CD14-positive monocyte (primary cell): ENCODE measurements around the gene ADAM23. TPM values are rescaled to one million over a fixed set of nuclear protein-coding genes. Genes with fewer than 3 reads are reported as not detected.

Experiments used
- DNase-seq, 3 donors: peaks; one replicate each; pipeline ENCODE4 v3.0.0-alpha.2; 2011 to 2022
- H2AFZ ChIP-seq: 2 replicates; pipeline ENCODE4 v1.6.0; 2012; ENCODE audit warnings: mild to moderate bottlenecking, low read depth, low read length, inconsistent platforms; ENCODE audit not compliant: insufficient read depth, poor library complexity, severe bottlenecking
- H3K27ac ChIP-seq, 2 donors: 1 replicate in 1 of 2; 2 replicates in 1 of 2; pipeline ENCODE4 v1.5.1; 2012 to 2013; ENCODE audit warnings: low read length in 2 of 2, control low read depth in 1 of 2, inconsistent platforms in 1 of 2, low read depth in 1 of 2, mild to moderate bottlenecking in 1 of 2
- H3K27me3 ChIP-seq, 2 donors: one replicate each; pipeline versions ENCODE4 v1.6.0 to v1.6.1; 2011 to 2013; ENCODE audit warnings: low read length in 2 of 2; ENCODE audit not compliant: control insufficient read depth in 2 of 2, insufficient read depth in 2 of 2
- H3K36me3 ChIP-seq, 2 donors: replicated peaks in 1 of 2; 1 replicate in 1 of 2; 2 replicates in 1 of 2; pipeline versions ENCODE4 v1.5.1 to v1.6.1; 2012 to 2013; ENCODE audit warnings: low read length in 2 of 2, control low read depth in 1 of 2, inconsistent platforms in 1 of 2, mild to moderate bottlenecking in 1 of 2; ENCODE audit not compliant: insufficient read depth in 2 of 2, control insufficient read depth in 1 of 2
- H3K4me1 ChIP-seq, 2 donors: 1 replicate in 1 of 2; 2 replicates in 1 of 2; pipeline versions ENCODE4 v1.5.1 to v1.6.1; 2012 to 2013; ENCODE audit warnings: low read length in 2 of 2, control low read depth in 1 of 2, inconsistent platforms in 1 of 2, mild to moderate bottlenecking in 1 of 2, moderate library complexity in 1 of 2; ENCODE audit not compliant: insufficient read depth in 2 of 2, control insufficient read depth in 1 of 2
- H3K4me2 ChIP-seq: replicated peaks from 2 replicates; pipeline ENCODE3; 2012; ENCODE audit warnings: low read length, moderate library complexity, mild to moderate bottlenecking; ENCODE audit not compliant: poor library complexity, severe bottlenecking; ENCODE audit errors: extremely low read depth
- H3K4me3 ChIP-seq, 3 experiments: fragments of 200-600 bp in 1 of 3; sonication (generic) in 1 of 3; replicated peaks in 1 of 3; 1 replicate in 2 of 3; 2 replicates in 1 of 3; pipeline ENCODE4 v1.5.1; 2011 to 2013; ENCODE audit warnings: low read length in 3 of 3, mild to moderate bottlenecking in 3 of 3, control low read depth in 2 of 3, low read depth in 2 of 3, inconsistent platforms in 1 of 3, moderate library complexity in 1 of 3
- H3K79me2 ChIP-seq: 2 replicates; pipeline ENCODE4 v1.6.0; 2012; ENCODE audit warnings: mild to moderate bottlenecking, control low read depth, inconsistent platforms, low read length, moderate library complexity; ENCODE audit not compliant: insufficient read depth
- H3K9ac ChIP-seq: 2 replicates; pipeline ENCODE4 v1.6.0; 2017; ENCODE audit warnings: low read length, mild to moderate bottlenecking; ENCODE audit not compliant: insufficient read depth, poor library complexity, severe bottlenecking
- H3K9me3 ChIP-seq, 2 donors: replicated peaks in 1 of 2; 1 replicate in 1 of 2; 2 replicates in 1 of 2; pipeline versions ENCODE4 v1.5.1 to v1.6.1; 2012 to 2013; ENCODE audit warnings: low read length in 2 of 2, control low read depth in 1 of 2; ENCODE audit not compliant: control insufficient read depth in 1 of 2, insufficient read depth in 1 of 2
- H4K20me1 ChIP-seq: 2 replicates; pipeline ENCODE4 v1.6.0; 2012; ENCODE audit warnings: mild to moderate bottlenecking, low read length, control low read depth, moderate library complexity; ENCODE audit not compliant: insufficient read depth
- H3K27ac Mint-ChIP-seq, 7 donors: one replicate each; pipeline ENCODE4 v1.8.0; 2020; ENCODE audit warnings: mild to moderate bottlenecking in 7 of 7, mixed read lengths in 7 of 7, moderate library complexity in 6 of 7, inconsistent platforms in 2 of 7
- H3K27me3 Mint-ChIP-seq, 3 donors: one replicate each; pipeline ENCODE4 v1.8.0; 2021 to 2022; ENCODE audit warnings: low read depth in 3 of 3, mild to moderate bottlenecking in 3 of 3, mixed read lengths in 3 of 3, moderate library complexity in 3 of 3, inconsistent platforms in 1 of 3
- H3K36me3 Mint-ChIP-seq, 2 donors: one replicate each; pipeline ENCODE4 v1.8.0; 2020; ENCODE audit warnings: mixed read lengths in 2 of 2, inconsistent platforms in 1 of 2, mild to moderate bottlenecking in 1 of 2
- H3K4me1 Mint-ChIP-seq: one replicate; pipeline ENCODE4 v1.8.0; 2020; ENCODE audit warnings: mild to moderate bottlenecking, mixed read lengths
- H3K4me3 Mint-ChIP-seq, 2 donors: one replicate each; pipeline ENCODE4 v1.8.0; 2020; ENCODE audit warnings: mild to moderate bottlenecking in 2 of 2, mixed read lengths in 2 of 2, moderate library complexity in 1 of 2
- H3K9me3 Mint-ChIP-seq, 7 donors: one replicate each; pipeline ENCODE4 v1.8.0; 2020 to 2022; ENCODE audit warnings: mixed read lengths in 7 of 7, mild to moderate bottlenecking in 6 of 7, moderate library complexity in 6 of 7, inconsistent platforms in 2 of 7
- WGBS: methylation state at CpG from one replicate; pipeline ENCODE4 v1.1.5; 2013; ENCODE audit warnings: missing lambda C conversion rate; ENCODE audit not compliant: insufficient coverage; 5-methylcytosine and 5-hydroxymethylcytosine counted together
- intact Hi-C, 2 donors: fragments of 100-400 bp; cut with micrococcal nuclease; formaldehyde crosslinking; loops; one replicate each; pipeline versions ENCODE4 v1.15.0 to v1.15.1; 2023
- polyA plus RNA-seq, 3 donors: library from polyadenylated mRNA; depleted of rRNA in 1 of 3; unstranded in 2 of 3; stranded (reverse) in 1 of 3; fragments of 300-500 nt in 2 of 3; fragments of >200 nt in 1 of 3; fragmentation: Illumina TruSeq in 2 of 3; gene quantifications; 1 replicate in 2 of 3; 2 replicates in 1 of 3; pipeline ENCODE4 v1.2.3, GENCODE V29; 2012 to 2021
- TF ChIP-seq, protein P1 (sequence below): fragments of 200-600 bp; IDR thresholded peaks from one replicate; pipeline ENCODE4 v1.8.0; 2022; ENCODE audit warnings: antibody characterized with exemption, mild to moderate bottlenecking

ADAM23 gene
- polyA plus RNA-seq, 3 donors = not detected

DNA sequence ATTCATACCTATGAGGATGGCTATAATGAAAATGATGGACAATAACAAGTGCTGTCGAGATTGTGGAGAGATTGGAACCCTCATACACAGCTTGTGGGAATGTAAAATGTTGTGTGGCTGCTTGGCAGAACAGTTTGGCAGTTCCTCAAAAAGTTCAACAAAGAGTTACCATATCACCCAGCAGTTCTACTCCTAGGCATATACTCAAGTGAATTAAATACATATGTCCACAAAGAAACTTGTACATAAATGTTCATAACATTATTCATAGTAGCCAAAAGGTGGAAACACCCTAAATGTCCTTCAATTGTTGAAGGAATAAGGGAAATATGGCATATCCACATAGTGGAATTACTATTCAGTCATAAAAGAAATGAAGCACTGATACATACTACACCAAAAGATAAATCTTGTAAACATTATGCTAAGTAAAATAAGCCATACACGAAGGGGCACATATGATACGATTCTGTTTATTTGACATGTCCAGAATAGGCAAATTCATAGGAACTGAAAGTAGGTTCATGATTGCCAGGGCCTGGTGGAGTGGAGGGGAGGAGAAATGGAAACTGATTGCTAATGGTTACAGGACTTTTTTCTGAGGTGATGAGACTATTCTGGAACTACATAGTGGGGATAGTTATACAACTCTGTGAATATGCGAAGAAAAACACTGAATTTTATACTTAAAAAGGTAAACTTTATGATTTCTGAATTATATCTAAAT is 92.1 kb downstream of the ADAM23 start:
- Mint-ChIP-seq H3K36me3 (no peaks in the 10 kb centered on the region), H3K4me3 (no peak overlapping the region), H3K9me3 (no peaks in the 10 kb centered on the region), H3K27ac (no peak overlapping the region), H3K27me3 (peaks cover 0 to 3% (median 0%) of the 10 kb centered on the region in 3 donors), H3K4me1 (no peaks in the 10 kb centered on the region)
- no peaks in the 10 kb centered on the region for H4K20me1 ChIP-seq
- H3K9me3 ChIP-seq = no peaks in the 10 kb centered on the region
- TF ChIP-seq, protein P1, sequence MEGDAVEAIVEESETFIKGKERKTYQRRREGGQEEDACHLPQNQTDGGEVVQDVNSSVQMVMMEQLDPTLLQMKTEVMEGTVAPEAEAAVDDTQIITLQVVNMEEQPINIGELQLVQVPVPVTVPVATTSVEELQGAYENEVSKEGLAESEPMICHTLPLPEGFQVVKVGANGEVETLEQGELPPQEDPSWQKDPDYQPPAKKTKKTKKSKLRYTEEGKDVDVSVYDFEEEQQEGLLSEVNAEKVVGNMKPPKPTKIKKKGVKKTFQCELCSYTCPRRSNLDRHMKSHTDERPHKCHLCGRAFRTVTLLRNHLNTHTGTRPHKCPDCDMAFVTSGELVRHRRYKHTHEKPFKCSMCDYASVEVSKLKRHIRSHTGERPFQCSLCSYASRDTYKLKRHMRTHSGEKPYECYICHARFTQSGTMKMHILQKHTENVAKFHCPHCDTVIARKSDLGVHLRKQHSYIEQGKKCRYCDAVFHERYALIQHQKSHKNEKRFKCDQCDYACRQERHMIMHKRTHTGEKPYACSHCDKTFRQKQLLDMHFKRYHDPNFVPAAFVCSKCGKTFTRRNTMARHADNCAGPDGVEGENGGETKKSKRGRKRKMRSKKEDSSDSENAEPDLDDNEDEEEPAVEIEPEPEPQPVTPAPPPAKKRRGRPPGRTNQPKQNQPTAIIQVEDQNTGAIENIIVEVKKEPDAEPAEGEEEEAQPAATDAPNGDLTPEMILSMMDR = no peak
- no peak overlapping the region for H3K4me2 ChIP-seq
- H3K9ac ChIP-seq = no peak overlapping the region
- no peak for DNase-seq
- H2AFZ ChIP-seq = no peak overlapping the region
- H3K27ac ChIP-seq = no peak overlapping the region
- no peaks in the 10 kb centered on the region for H3K4me1 ChIP-seq
- intact Hi-C loops = no loop called here
- 89% methylated on average over 1 of the region's 4 CpGs for WGBS
- no peak overlapping the region for H3K4me3 ChIP-seq
- H3K36me3 ChIP-seq = no peaks in the 10 kb centered on the region
- no peaks in the 10 kb centered on the region for H3K79me2 ChIP-seq
- no peaks in the 10 kb centered on the region for H3K27me3 ChIP-seq

DNA sequence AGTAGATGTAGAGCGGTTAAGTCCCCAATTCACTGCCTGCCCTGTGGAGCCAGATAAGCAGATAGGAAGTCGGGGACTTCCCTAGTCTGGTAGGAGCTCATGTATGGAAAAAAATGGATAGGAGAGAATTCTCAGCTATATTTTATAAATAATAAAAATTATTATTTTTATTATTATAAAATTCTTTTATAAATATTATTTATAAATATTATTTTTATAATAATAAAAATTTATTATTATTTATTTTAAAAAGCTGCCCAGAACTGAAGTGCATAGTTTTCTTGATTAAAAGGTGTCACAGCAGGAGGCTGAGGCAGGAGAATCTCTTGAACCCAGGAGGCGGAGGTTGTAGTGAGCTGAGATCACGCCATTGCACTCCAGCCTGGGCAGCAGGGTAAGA is 97.4 kb downstream of the ADAM23 start:
- no peak overlapping the region for H3K4me3 Mint-ChIP-seq
- no peak overlapping the region for H3K27ac Mint-ChIP-seq
- WGBS = 100% methylated on average over 1 of the region's 4 CpGs
- intact Hi-C loops = no loop called here
- H4K20me1 ChIP-seq = no peaks in the 10 kb centered on the region
- no peak overlapping the region for H3K4me2 ChIP-seq
- no peaks in the 10 kb centered on the region for H3K9me3 ChIP-seq
- H3K9me3 Mint-ChIP-seq = no peaks in the 10 kb centered on the region
- DNase-seq = no peak
- TF ChIP-seq, protein P1 = no peak
- no peaks in the 10 kb centered on the region for H3K4me1 ChIP-seq
- no peaks in the 10 kb centered on the region for H3K79me2 ChIP-seq
- H3K27ac ChIP-seq = no peak overlapping the region
- no peaks in the 10 kb centered on the region for H3K36me3 Mint-ChIP-seq
- H3K4me1 Mint-ChIP-seq = no peaks in the 10 kb centered on the region
- no peak overlapping the region for H3K9ac ChIP-seq
- no peaks in the 10 kb centered on the region for H3K36me3 ChIP-seq
- peaks cover 0 to 3% (median 1%) of the 10 kb centered on the region in 3 donors for H3K27me3 Mint-ChIP-seq
- H3K4me3 ChIP-seq = no peak overlapping the region
- no peaks in the 10 kb centered on the region for H3K27me3 ChIP-seq
- H2AFZ ChIP-seq = no peak overlapping the region
